Epithelial cell of proximal tubule (primary cell): Measurements from ENCODE around the gene ZNF134. TPM values are rescaled to one million over a fixed set of nuclear protein-coding genes. Genes with fewer than 3 reads are reported as not detected.

Source experiments
- DNase-seq: peaks from one replicate; pipeline ENCODE4 v3.0.0-alpha.2; 2011; ENCODE audit warnings: low read depth
- H3K4me3 ChIP-seq: 2 replicates; pipeline ENCODE4 v1.5.1; 2011; ENCODE audit warnings: low read depth, mild to moderate bottlenecking, low read length
- CTCF ChIP-seq: conservative IDR thresholded peaks from 2 replicates; pipeline ENCODE4 v1.5.1; 2012; ENCODE audit warnings: low read depth, mild to moderate bottlenecking, low read length
- total RNA-seq: library from RNA; depleted of rRNA; stranded (reverse); fragments of >200 nt; gene quantifications from 2 replicates; pipeline ENCODE4 v1.2.3, GENCODE V29; 2015

Gene ZNF134
- total RNA-seq, 1 donor from 2014 or later: 16.8 TPM

DNA sequence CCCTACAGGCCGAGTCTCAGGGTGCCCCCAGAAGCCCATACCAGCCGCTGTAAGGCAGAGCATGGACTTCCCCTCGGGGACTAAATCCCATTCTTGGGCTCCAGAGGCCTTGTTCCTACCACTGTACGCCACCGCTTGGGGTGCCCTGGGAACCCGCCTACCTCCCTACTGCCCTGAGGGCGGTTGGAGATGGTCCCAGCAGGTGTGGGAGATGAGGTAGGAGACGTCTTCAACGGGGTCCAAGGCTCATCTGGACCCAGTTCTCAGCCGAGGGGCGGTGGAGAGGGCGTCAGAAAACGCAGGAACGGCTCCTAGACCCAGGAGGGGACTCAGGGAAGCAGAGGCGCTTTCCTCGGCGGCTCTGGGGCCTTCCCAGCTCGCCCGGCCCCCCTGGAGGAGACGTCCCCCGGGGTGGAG lies 30.9 kb upstream of the ZNF134 start:
- no peak overlapping the region for H3K4me3 ChIP-seq
- TF ChIP-seq CTCF: no peak
- DNase-seq: no peak

DNA sequence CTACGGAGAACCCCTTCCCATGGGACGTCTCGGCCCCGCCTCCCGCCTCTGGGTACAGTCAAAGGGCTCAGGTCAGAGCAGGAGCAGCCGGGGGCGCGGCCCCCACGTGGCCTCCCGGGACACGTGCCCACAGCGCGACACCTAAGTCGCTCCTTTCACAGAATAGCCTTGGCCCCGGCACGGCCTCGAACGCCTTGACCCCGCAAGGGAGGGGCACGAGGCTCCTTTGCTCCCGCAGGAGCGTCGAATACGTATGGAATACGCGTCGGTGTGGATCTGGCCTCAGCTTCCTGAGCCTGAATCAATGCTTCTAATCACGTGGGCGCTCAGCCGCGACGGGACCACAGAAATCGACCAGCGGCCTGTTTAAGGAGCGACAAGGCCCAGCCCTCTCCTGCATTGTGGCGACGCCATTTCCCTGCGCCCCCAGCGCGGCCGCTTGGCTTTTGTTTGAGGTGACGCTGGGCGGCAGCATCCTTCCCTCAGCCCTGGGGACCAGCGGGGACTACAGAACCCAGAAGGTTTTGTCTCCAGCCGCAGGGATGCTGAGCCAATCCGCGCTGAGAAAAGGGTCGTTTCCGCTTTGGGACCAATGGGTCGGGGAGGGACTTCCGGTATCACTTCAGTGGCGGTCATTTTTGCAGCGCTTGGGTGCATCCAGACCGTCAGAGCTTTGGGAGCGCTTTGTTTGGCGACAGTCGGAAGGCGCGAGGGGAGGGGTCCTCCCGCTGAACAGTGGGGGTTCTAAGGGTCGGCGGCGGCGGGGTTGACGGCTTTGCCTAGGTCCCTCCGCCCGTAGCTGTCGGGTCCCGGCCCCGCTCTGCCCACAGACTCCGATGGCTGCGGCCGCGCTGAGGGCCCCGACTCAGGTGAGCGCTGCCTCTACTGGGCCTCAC lies 30.3 kb upstream of the ZNF134 start, which contains the start of gene ZIK1:
Gene ZIK1, plus strand, starts transcription at position 625 of the 896 bp plus-strand sequence. Its CDS starts 212 bp downstream, at position 837.
- peak within 1 kb of the TSS; percentile 71 for H3K4me3 ChIP-seq
- no peak for TF ChIP-seq CTCF
- peak; percentile 44 for DNase-seq

GRCh38 chr19:57587529-57587928 lies 26.5 kb upstream of the ZNF134 start:
- no peak overlapping the region for H3K4me3 ChIP-seq
- DNase-seq: no peak
- TF ChIP-seq CTCF: no peak

DNA sequence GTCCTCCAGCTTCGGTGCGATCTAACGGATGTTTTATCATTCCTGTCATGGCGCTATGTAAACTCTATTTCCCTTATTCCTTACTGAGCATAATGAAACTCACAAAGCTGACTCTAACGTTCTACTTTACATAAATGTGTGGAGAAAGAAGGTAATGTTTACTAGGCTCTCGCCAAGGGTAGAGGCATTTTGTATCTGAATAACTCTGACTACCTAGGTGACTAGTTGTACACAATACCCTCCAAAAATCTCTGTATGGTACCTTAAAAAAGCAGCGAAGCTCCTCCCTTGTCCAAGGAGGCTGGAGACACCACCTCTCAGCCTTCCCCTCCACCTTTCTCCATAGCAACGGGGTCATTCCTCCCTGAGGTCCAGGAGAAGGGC lies 14.7 kb upstream of the ZNF134 start:
- no peak for TF ChIP-seq CTCF
- peak overlapping the region; percentile 91 for H3K4me3 ChIP-seq
- no peak for DNase-seq

- no peak for TF ChIP-seq CTCF
- H3K4me3 ChIP-seq: peak within 1 kb of the TSS; percentile 91
- peak; percentile 38 for DNase-seq
Observed at GRCh38 chr19:57599761-57600383, 14.2 kb upstream of the ZNF134 start, which contains the start of gene ZNF530. TSS of gene ZNF530 (plus strand) at chr19:57599885. CDS start at chr19:57604346, 4,461 bp downstream.

DNA sequence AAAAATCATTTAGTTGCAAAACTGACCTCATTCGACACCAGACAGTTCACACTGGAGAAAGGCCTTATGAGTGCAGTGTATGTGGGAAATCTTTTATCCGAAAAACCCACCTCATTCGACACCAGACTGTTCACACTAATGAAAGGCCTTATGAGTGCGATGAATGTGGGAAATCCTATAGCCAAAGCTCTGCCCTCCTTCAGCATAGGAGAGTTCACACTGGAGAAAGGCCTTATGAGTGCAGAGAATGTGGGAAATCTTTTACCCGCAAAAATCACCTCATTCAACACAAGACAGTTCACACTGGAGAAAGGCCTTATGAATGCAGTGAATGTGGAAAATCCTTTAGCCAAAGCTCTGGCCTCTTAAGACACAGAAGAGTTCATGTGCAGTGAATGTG lies 7.1 kb upstream of the ZNF134 start:
- DNase-seq: no peak
- no peak for TF ChIP-seq CTCF
- no peak overlapping the region for H3K4me3 ChIP-seq
